ENCODE measurements around the gene TMEM134.

Gene TMEM134

GRCh38 chr11:67508486-67509121, 39.6 kb upstream of the TMEM134 start:
- Mint-ChIP-seq H3K9me3 (no peaks in the 10 kb centered on the region), H3K4me3 (peak overlapping the region; percentile 86), H3K36me3 (ENCODE audit: low read depth) (no peaks in the 10 kb centered on the region), H3K27ac (peak overlapping the region; percentile 83), H3K4me1 (peaks cover 44% of the 10 kb centered on the region), H3K27me3 (ENCODE audit: low read depth, poor library complexity) (peaks cover 40% of the 10 kb centered on the region)
- TF ChIP-seq CTCF (IDR thresholded peaks at IDR 0.05) = no peak
- peak; percentile 99 for DNase-seq

DNA sequence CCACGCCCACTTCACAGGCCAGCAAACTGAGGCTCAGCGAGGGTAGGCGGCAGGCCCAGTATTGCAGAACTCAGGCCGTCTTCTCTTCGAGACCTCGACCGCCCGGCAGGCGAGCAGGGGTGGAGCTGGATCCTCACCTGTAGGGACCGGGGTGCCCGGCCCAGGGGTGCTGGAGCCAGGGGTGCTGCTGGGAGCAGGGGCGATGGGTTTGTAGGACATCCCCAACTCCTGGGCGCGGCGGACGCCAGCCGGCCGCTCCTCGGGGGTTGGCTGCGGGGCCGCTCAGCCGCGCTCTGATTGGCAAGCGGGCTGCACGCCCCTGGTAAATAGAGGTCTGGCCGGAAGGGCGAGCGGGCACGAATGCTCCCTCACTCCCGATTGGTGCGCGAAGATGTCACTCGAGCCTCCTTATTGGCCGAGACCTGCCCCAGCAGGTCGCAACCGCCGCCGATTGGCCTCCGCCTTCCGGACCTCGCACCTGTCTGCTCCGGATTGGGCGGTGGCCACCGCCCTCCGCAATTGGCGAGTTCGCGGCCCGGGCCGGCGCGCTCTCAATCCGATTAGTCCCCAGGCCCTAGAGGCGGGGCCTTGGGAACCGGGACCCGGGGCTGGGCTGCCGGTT, 38.9 kb upstream of the TMEM134 start, which contains the start of gene CDK2AP2:
Gene CDK2AP2, minus strand, starts transcription at position 299 of the 622 bp plus-strand sequence. Its CDS starts 80 bp downstream, at position 219.
- Mint-ChIP-seq H3K4me3 (peak within 1 kb of the TSS; percentile 86), H3K27me3 (ENCODE audit: low read depth, poor library complexity) (peaks cover 36% of the 10 kb centered on the region), H3K9me3 (no peaks in the 10 kb centered on the region), H3K27ac (peak within 1 kb of the TSS; percentile 85), H3K4me1 (peaks cover 50% of the 10 kb centered on the region), H3K36me3 (ENCODE audit: low read depth) (no peaks in the 10 kb centered on the region)
- DNase-seq = peak; percentile 99
- no peak for TF ChIP-seq CTCF (IDR thresholded peaks at IDR 0.05)

DNA sequence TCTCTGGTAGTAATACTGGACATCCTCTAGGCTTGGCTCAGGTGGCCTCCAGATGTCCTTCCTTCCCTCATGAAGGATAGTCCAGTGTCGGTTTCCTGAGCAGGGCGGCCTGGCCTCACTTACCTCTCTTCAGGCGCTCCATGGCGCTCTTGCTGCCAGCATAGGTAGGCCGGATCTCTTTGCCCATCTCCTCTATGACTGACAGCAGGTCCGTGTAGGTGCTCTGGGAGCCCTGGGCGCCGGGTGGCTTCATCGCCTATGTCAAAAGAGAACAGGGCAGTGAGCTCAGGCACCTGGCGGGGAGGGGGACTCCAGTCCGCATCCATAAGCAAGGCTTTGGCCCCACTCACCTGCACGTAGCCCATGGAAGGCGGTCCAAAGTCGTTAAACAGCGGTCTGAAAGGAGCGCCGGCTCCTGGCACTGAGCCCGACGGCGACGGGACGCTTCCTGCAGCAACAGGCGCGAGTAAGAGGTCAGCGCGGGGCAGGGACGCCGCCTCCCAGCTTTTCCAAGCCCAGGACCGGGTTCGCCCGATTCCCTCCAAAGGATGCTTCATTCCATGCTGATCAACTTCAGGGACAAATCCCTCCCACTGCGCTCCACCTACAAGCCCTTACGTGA, 38.3 kb upstream of the TMEM134 start:
- Mint-ChIP-seq H3K9me3 (no peaks in the 10 kb centered on the region), H3K27ac (peak overlapping the region; percentile 85), H3K4me1 (peaks cover 54% of the 10 kb centered on the region), H3K27me3 (ENCODE audit: low read depth, poor library complexity) (peaks cover 30% of the 10 kb centered on the region), H3K4me3 (peak overlapping the region; percentile 86), H3K36me3 (ENCODE audit: low read depth) (no peaks in the 10 kb centered on the region)
- DNase-seq = no peak
- TF ChIP-seq CTCF (IDR thresholded peaks at IDR 0.05) = no peak

- Mint-ChIP-seq H3K36me3 (ENCODE audit: low read depth) (no peaks in the 10 kb centered on the region), H3K4me3 (peak overlapping the region; percentile 86), H3K4me1 (peaks cover 57% of the 10 kb centered on the region), H3K27ac (no peak overlapping the region), H3K27me3 (ENCODE audit: low read depth, poor library complexity) (peaks cover 24% of the 10 kb centered on the region), H3K9me3 (no peaks in the 10 kb centered on the region)
- no peak for DNase-seq
- no peak for TF ChIP-seq CTCF (IDR thresholded peaks at IDR 0.05)
Observed at GRCh38 chr11:67506426-67507051, 37.5 kb upstream of the TMEM134 start.

DNA sequence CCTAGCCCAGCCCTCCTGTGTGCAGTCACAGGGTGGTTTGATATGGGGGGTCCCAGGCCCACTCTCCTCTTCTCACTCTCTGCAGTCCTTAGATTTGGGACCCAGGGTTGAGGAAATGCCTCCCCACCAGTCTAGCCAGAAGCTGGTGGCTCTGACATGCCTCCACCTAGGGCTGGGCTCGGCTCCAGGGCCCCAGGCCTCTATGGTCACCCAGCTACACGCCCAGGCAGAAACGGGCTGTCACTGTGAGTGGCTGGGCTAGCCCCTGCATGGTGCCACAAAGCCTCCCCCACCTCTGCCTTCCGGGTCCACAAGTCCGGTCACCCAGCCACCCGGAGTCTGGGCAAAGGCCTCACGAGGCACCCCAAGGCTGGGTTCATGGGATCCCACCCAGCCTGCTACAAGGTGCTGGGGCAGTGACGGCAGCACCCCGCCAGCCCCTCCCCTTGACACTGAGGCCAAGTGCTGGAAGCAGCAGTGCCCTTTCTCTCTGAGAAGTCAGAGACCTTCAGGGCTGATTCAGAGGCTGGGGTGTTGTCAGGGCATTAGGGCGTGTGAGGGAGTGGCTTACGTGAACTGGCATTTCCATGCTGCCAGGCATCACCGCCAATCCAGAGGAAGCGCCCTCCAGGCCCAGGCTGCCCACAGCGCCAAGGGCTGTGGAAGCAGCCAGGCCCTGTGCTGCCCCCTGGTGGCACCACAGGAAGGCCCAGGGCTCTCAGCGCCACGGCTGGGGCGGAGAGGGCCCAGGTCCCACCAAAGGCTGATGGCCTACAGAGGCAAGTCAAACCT, 36.8 kb upstream of the TMEM134 start:
- Mint-ChIP-seq H3K27ac (peak overlapping the region; percentile 64), H3K4me3 (peak overlapping the region; percentile 86)

More for the DNA sequence above, 36.8 kb upstream of the TMEM134 start:
- DNase-seq = peak; percentile 85
- peaks cover 6% of the 10 kb centered on the region for H3K36me3 Mint-ChIP-seq (ENCODE audit: low read depth)
- H3K4me1 Mint-ChIP-seq = peaks cover 61% of the 10 kb centered on the region
- peak; percentile 96 for TF ChIP-seq CTCF (IDR thresholded peaks at IDR 0.05)
- peaks cover 17% of the 10 kb centered on the region for H3K27me3 Mint-ChIP-seq (ENCODE audit: low read depth, poor library complexity)
- no peaks in the 10 kb centered on the region for H3K9me3 Mint-ChIP-seq
